Upper lobe of right lung (tissue), 1 donor: Measurements from ENCODE around the gene PRR5L. TPM values are rescaled to one million over a fixed set of nuclear protein-coding genes. Genes with fewer than 3 reads are reported as not detected.
A peak's percentile ranks its signal among the peaks of the same experiment; 100 is the strongest.
"Not testable (repeated sequence)": the region's sequence is repeated elsewhere in the genome, so short reads cannot be mapped to it uniquely, and the experiment has no call there.

ENCODE experiments used
- ATAC-seq: fragments of 200-7000 bp; cut with Tn5 transposase; one replicate; pipeline ENCODE4 v1.9.1; 2020; ENCODE audit warnings: mild to moderate bottlenecking, moderate library complexity
- DNase-seq: peaks from one replicate; pipeline ENCODE4 v3.0.0-alpha.2; 2020
- H3K27ac ChIP-seq: fragments of 200-600 bp; one replicate; pipeline ENCODE4 v1.8.0; 2022
- H3K27me3 ChIP-seq: fragments of 200-600 bp; one replicate; pipeline ENCODE4 v1.8.0; 2022; ENCODE audit warnings: mild to moderate bottlenecking
- H3K36me3 ChIP-seq: fragments of 200-600 bp; one replicate; pipeline ENCODE4 v1.8.0; 2022
- H3K4me1 ChIP-seq: fragments of 200-600 bp; one replicate; pipeline ENCODE4 v1.8.0; 2022
- H3K4me3 ChIP-seq: fragments of 200-600 bp; one replicate; pipeline ENCODE4 v1.8.0; 2022; ENCODE audit warnings: mild to moderate bottlenecking
- H3K9me3 ChIP-seq: fragments of 200-600 bp; one replicate; pipeline ENCODE4 v1.8.0; 2022
- intact Hi-C: fragments of 100-400 bp; cut with DNase I; formaldehyde crosslinking; loops from one replicate; pipeline ENCODE4 v1.11.0; 2022
- total RNA-seq: library from RNA; stranded (reverse); fragmentation: NEBNext Ultra II Directional; extraction: Animal tissue kit (Norgen Biotek cat#: 25700); gene quantifications from one replicate; pipeline ENCODE4 v1.2.1, GENCODE V29; 2021
- TF ChIP-seq, protein P1 (sequence below): fragments of 200-600 bp; IDR thresholded peaks from one replicate; pipeline ENCODE4 v1.8.0; 2022; ENCODE audit warnings: antibody characterized with exemption
- donor health status: DM: no; HTN: yes; CAD: no; lungs with severe emphysema.

Gene PRR5L
- total RNA-seq, 1 donor from 2014 or later, result 24.5 TPM

DNA sequence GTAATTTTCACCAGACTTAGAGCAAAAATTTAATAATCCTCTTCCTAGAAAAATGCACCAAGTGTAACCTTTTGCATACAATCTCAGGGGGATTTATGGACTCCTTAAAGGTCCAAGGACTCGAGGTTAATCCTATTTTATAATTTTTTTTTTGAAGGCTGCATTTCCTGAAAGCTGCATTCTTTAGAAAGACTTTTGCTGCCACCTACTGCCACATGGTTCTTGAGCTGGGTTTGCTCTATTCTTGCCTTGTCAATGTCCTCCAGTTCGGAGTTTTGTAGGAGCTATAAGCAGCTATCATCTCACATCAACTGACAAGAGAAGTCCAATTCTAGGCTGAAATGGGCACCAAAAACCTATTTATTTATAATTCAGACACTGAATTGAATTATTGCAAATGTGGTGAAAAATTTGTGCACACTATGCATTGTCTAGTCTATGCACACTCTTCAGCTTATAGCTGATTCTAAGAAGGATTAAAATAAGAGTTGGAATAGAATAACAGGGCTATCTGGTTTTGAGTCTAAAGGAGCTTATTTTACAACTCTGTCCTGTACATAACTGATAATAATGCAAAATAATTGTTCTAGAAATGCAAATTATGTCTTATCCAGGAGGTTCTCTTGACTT is 182.7 kb downstream of the PRR5L start:
- peak; percentile 69 for ATAC-seq
- intact Hi-C loops, result loop anchor here (10.0 kb wide), 1 partner anchor 184 kb away; the partner anchor contains the start of gene PRR5L
- Histone ChIP-seq H3K4me1 (no peaks in the 10 kb centered on the region), H3K36me3 (no peaks in the 10 kb centered on the region), H3K27me3 (no peaks in the 10 kb centered on the region), H3K27ac (no peak overlapping the region), H3K4me3 (no peak overlapping the region), H3K9me3 (no peaks in the 10 kb centered on the region)
- TF ChIP-seq, protein P1, sequence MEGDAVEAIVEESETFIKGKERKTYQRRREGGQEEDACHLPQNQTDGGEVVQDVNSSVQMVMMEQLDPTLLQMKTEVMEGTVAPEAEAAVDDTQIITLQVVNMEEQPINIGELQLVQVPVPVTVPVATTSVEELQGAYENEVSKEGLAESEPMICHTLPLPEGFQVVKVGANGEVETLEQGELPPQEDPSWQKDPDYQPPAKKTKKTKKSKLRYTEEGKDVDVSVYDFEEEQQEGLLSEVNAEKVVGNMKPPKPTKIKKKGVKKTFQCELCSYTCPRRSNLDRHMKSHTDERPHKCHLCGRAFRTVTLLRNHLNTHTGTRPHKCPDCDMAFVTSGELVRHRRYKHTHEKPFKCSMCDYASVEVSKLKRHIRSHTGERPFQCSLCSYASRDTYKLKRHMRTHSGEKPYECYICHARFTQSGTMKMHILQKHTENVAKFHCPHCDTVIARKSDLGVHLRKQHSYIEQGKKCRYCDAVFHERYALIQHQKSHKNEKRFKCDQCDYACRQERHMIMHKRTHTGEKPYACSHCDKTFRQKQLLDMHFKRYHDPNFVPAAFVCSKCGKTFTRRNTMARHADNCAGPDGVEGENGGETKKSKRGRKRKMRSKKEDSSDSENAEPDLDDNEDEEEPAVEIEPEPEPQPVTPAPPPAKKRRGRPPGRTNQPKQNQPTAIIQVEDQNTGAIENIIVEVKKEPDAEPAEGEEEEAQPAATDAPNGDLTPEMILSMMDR, result peak; percentile 57
- DNase-seq, result no peak

DNA sequence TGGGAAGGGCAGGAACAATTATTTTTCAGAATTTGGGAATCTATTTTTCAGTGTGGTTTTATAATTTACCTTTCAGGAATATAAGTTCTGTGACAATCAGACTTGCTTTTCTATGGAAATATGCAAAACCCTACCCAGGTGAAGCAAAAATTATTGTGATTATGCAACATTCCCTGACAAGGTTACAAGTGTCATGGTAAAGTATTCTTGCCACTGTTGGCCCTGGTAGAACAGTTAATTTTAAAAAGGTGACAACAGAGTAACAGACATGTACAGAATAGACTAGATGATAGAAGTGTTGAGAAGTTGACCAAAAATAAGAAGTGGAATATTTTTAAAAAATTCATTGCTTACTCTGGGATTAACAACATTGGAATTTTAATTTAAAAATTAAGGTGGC is 184.7 kb downstream of the PRR5L start:
- peaks cover 14% of the 10 kb centered on the region for H3K36me3 ChIP-seq
- TF ChIP-seq, protein P1, result no peak
- no peaks in the 10 kb centered on the region for H3K27me3 ChIP-seq
- no peak overlapping the region for H3K27ac ChIP-seq
- DNase-seq, result no peak
- H3K4me1 ChIP-seq, result no peaks in the 10 kb centered on the region
- intact Hi-C loops, result no loop called here
- no peaks in the 10 kb centered on the region for H3K9me3 ChIP-seq
- no peak overlapping the region for H3K4me3 ChIP-seq
- no peak for ATAC-seq

DNA sequence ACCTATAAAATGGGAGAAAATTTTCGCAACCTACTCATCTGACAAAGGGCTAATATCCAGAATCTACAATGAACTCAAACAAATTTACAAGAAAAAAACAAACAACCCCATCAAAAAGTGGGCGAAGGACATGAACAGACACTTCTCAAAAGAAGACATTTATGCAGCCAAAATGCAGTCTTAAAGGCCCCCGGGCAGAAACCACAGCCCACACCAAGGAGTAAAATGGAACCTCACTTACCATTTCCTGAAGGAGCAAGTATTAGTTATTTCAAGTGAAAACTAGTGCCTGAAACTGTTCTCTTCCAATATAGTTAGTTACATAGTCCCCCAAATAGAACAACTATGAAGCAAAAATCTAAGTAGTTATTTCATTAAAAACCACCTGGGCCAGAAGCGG is 187.0 kb downstream of the PRR5L start:
- H3K4me3 ChIP-seq, ATAC-seq, intact Hi-C loops, H3K27ac ChIP-seq, H3K4me1 ChIP-seq, H3K27me3 ChIP-seq, DNase-seq, H3K9me3 ChIP-seq: not testable (repeated sequence)
- H3K36me3 ChIP-seq, result peaks cover 23% of the 10 kb centered on the region

DNA sequence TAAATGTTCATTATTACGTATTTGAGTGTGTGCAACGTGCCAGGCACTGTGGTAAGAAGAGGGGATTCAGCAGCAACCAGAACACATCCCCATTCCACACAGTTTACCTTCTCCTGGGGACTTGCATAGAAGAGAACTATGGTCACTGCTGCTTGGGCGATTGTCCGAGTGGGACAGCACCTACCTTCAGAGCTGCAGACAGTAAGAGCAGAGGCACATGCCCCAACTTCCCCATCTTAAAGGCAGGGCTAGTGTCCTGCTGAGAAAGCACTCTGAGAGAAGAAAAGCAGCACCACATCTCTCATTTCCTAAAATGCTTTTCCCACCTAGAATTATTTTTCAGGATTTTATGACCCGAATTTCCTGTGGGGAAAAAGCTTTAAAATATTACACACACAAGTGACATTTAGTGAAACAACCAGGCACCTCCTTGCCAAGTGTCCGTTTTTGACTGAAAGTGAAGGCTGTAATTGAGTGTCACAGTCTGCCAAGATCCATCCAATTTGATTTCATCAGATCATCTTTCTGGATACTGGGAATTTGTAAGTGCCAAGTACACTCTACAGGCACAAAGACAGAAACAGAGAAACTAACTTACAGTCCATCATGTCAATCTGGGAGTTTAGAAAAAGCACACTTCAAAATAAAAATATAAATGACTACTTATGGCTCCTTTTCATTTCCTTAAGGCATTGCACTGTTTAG is 189.4 kb downstream of the PRR5L start:
- peaks cover 47% of the 10 kb centered on the region for H3K36me3 ChIP-seq
- H3K4me3 ChIP-seq, result no peak overlapping the region
- H3K27me3 ChIP-seq, result no peaks in the 10 kb centered on the region
- ATAC-seq (peak; percentile 49), DNase-seq (no peak)
- TF ChIP-seq, protein P1, result no peak
- no peak overlapping the region for H3K27ac ChIP-seq
- H3K4me1 ChIP-seq, result peaks cover 13% of the 10 kb centered on the region
- no peaks in the 10 kb centered on the region for H3K9me3 ChIP-seq
- intact Hi-C loops, result no loop called here

DNA sequence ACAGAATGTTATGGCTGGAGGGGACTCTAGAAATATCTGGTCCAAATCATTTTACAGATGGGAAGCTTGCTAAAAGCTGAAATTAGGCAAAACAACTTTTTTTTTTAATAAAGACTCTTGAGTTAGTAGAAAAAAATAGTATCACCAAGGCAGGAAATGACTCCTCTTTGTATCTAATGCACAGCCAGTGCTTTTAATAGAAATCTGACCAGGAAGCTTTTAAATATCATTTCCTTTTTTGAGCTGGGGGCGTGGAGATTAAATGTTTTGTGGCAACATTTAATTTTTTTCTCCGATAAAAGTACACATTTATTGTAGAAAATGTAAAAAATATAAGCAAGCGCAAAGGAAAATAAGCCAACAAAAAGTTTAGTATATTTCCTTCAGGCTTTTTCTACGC is 191.5 kb downstream of the PRR5L start:
- Histone ChIP-seq H3K9me3 (no peaks in the 10 kb centered on the region), H3K4me3 (no peak overlapping the region), H3K36me3 (peaks cover 64% of the 10 kb centered on the region), H3K27me3 (no peaks in the 10 kb centered on the region), H3K4me1 (peaks cover 13% of the 10 kb centered on the region), H3K27ac (no peak overlapping the region)
- DNase-seq (no peak), ATAC-seq (no peak)
- intact Hi-C loops, result no loop called here
- TF ChIP-seq, protein P1, result no peak

DNA sequence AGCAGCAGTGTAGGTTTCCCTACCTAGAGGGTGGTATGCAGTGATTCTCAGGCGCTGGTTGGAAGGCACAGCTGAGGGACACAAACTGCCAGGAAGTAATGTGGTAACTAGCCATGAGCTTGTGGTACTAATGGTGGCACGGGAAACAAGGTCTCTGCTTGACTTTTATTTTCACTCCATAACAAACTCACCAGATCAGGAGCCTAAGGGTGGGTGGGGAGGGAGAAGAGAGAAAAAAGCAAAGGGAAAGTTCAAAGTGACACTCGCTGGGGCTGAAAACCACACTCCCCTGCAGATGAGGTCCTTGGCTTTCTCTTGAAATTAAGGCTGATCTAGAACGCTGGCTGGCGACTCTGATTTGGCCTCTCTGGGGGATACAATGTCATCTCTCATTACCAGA is 192.0 kb downstream of the PRR5L start:
- Histone ChIP-seq H3K4me3 (no peak overlapping the region), H3K4me1 (peaks cover 13% of the 10 kb centered on the region), H3K9me3 (no peaks in the 10 kb centered on the region), H3K36me3 (peaks cover 69% of the 10 kb centered on the region), H3K27ac (peak overlapping the region; percentile 11), H3K27me3 (no peaks in the 10 kb centered on the region)
- intact Hi-C loops, result no loop called here
- TF ChIP-seq, protein P1, result no peak
- no peak for DNase-seq
- no peak for ATAC-seq
